GM18951 (cell line): ENCODE data around the gene NAA50.

Source experiments
- POLR2A ChIP-seq: IDR thresholded peaks from 4 replicates; pipeline ENCODE4 v1.6.1; 2011; ENCODE audit warnings: mild to moderate bottlenecking; ENCODE audit not compliant: insufficient read length, insufficient read depth; ENCODE audit errors: extremely low read depth
- in situ Hi-C: fragments of 300-500 bp; cut with MboI; formaldehyde crosslinking; loops from one replicate; pipeline ENCODE4 v1.12.0; 2022; ENCODE audit warnings: low sequenced_read_pairs, mixed read lengths, inconsistent platforms; ENCODE audit not compliant: unreplicated experiment

NAA50 gene

DNA sequence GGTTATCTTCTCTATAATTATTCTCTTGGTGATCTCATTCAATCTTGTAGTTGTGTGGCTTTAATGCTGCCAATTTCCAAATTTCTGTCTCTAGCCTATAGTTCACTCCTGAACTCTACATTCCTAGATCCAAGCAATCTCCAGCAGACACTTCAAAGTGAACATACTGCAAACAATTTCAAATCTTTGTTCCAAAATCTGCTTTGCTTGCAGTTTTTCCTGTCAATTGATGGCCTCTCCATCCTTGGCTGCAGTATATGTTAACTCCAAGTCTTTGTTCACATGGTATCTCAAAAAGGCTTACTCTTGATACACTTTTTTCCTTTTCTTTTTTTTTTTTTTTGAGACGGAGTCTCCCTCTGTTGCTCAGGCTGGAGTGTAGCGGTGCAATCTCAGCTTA is 17.4 kb downstream of the NAA50 start:
- TF ChIP-seq POLR2A: no peak
- in situ Hi-C loops: no loop called here

DNA sequence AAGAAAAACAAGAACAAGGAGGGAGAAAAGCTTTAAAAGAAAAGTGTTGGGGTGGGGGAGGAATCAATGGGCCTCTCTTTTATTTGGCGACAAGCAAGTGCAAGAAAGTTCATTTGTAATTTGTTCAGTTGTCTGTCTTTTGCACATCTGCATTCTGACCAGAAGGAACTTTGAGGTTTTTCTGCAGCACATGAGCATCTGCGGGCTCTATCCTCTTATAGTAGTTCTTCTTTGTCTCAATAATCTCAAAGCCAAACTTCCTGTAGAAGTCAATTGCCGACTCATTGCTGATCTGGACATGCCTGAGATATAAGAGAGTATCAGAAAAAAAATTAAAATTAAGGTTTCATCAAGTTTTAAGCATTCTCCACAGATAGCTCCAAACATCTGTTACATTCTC is 24.4 kb downstream of the NAA50 start:
- no peak for TF ChIP-seq POLR2A
- in situ Hi-C loops: no loop called here

DNA sequence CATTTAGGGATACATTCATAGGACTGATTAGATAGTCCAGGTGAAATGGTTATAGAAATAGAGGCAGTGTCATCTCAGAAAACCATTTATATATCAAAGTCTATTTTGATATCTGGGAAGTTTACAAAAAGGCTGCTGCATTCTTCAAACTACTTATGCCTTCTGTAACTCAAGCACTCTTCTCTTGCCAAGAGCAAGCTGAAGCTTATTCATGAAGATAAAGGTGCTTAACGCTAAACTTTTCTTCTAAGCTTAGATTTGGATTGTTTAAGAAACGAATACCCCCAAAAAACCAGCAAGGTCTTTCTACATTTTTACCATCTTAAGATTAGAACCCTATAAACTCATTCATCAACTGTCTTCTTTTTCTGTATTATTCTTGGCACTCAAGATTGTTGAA is 26.3 kb downstream of the NAA50 start:
- in situ Hi-C loops: no loop called here
- TF ChIP-seq POLR2A: no peak

DNA sequence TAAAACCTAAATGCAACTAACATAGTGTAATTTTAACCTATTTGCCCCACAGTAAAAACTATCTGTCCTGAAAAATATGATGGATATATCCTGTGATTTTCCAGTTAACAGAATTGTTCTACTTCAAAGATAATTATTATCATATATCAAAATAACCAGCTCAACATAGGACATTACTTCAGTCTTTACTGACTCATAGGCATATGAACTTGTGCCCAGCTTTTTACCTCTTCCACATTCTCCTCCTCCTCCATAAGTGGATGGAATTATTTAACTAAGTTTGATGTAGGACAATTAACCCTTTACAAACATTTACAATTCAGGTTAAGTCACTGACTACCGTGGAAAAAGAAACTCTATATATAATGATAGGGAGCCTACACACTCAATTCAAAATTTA is 26.8 kb downstream of the NAA50 start:
- no peak for TF ChIP-seq POLR2A
- in situ Hi-C loops: no loop called here

DNA sequence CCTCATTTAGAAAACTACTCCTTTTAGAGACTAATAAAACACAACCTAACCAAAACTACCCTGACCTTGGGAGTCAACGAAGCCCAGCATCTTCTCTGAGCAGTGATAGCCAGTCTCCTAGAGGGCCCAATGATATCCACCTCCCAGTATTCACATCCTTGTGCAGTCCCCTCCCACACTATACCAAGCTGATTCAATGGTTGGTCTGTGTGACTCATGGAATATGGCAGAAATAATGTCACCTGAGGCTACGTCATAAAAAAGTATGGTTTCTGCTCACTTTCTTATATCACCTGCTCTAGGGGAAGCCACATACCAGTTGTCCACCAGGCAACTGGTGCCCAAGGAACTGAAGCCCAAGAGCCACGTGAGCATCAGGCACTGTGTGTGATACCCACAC is 28.2 kb downstream of the NAA50 start:
- no peak for TF ChIP-seq POLR2A
- in situ Hi-C loops: no loop called here

DNA sequence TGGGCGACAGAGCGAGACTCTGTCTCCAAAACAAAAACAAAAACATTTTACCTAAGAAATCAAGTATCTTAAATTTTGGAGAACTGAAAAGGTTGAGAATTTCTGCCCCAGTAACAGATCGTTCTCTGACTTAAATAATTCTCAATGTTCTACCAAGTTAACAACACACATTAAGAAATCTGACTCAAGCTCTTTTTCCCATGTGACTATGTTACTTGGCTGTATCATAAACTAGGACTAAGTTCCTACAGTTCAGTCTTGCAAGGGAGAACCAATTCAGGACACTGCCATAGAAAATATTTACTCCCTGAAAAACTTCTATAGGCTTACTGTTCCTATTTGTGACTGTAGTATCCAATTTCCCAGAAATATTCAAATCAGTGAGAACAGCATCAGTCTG is 28.7 kb downstream of the NAA50 start:
- in situ Hi-C loops: no loop called here
- TF ChIP-seq POLR2A: no peak

DNA sequence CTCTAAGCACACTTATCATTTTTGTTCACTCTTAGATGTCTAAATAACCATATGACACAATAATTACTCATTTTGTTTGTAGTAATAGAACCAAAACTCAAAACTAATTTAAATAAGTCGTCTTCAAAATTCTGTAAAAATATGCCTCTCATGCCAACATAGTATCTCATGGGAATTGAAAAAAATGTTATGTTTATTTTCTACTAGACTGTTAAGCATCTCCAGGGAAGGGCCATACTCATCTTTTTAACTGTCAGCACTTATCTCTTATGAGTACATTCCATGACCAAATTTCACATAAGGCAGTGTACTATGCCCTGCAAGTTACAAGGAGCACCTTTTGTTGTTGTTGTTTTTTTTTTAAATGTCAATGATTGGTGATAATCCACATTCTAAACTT is 31.3 kb downstream of the NAA50 start:
- in situ Hi-C loops: no loop called here
- TF ChIP-seq POLR2A: no peak

DNA sequence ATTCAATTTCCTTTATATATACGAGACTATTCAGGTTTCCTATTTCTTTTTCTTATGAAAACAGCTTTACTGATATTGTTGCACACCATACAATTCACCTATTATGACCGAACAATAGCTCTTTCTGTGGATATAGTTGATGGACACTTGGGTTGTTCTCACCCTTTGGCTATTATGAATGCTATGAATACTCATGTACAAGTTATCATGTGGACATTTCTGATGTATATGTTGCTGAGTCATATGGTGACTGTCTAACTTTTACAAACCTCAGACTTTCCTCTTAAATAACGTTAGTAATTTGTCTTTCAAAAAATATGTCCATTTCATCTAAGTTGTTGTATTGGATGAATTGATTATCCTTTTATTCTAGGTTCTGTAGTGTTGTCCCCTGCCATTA is 33.9 kb downstream of the NAA50 start:
- in situ Hi-C loops: no loop called here
- TF ChIP-seq POLR2A: no peak

DNA sequence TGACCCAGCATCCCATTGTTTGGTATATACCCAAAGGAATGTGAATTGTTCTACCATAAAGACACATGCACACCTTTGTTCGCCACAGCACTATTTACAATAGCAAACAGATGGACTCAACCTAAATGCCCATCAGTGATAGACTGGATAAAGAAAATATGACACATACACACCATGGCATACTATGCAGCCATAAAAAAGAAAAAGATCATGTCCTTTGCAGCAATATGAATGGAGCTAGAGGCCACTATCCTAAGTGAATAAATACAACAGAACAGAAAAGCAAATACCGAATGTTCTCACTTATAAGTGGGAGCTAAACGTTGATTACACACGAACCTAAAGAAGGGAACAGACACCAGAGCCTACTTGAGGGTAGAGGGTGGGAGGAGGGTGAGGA is 38.2 kb downstream of the NAA50 start:
- no peak for TF ChIP-seq POLR2A
- in situ Hi-C loops: no loop called here

DNA sequence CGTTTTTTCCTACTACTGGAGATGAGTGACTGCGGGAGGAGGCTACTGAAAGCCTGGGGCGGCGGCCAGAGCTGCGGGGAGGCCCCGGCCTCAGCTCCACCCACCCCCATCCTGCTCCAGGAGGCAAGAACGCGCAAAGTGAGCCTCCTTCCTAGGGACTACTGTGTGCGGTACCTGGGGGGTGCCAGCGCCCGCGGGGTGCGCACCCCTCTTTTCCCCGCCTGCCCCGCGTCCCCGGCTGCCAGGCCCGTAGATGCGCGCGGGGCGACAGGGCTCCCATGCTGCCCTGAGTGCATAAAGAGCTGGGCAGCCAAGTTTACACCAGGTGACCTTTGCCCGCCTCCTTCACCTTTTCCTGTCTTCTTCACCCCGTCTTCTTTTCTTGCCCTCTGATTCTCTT is 47.1 kb downstream of the NAA50 start:
- TF ChIP-seq POLR2A: no peak
- in situ Hi-C loops: no loop called here

DNA sequence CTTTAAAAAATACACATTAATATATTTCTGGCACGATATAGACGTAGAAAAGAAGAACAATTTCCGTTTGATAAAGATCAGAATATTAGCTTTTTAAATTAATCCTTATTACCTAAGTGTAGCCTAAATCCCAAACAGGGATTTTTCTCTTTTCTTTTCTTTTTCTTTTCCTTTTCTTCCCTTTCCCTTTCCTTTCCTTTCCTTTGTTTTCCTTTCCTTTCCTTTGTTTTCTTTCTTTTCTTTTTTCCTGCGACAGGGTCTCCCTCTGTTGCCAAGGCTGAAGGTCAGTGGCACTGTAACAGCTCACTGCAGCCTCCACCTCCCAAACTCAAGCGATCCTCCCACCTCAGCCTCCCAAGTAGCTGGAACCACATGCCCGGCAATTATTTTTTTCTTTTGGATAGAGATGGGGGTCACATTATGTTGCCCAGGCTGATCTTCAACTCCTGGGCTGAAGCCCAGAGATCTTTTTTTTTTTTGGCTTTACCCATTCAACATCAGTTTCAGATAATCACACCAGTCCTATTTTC is 47.8 kb downstream of the NAA50 start:
- in situ Hi-C loops: no loop called here
- TF ChIP-seq POLR2A: no peak

DNA sequence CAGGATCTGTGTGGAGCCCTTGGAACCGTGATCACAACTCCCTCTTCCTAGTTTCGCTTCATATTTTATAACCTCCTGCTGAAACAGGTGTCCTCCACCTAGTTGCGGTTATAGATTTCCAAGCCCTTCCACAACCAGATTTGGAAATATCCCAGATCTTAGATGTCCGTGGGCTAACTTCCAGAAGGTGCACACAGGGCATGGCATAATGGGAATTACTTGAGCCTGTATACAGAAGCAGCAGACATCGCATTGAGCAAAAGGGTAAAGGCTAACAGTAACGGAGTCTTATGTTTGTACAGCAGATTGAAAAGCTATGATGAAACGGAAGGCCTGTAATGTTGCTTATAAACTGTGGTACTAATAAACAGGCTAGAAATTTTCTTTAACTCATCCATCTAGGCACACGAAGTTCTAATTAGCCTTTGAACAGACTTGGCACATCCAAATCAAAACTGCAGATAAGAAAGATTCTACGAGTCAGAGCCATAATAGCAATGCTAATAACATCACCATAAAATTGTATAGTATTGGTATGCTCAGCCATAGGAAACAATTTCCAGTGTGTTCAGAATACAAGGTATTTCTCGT is 48.5 kb downstream of the NAA50 start:
- no peak for TF ChIP-seq POLR2A
- in situ Hi-C loops: no loop called here

DNA sequence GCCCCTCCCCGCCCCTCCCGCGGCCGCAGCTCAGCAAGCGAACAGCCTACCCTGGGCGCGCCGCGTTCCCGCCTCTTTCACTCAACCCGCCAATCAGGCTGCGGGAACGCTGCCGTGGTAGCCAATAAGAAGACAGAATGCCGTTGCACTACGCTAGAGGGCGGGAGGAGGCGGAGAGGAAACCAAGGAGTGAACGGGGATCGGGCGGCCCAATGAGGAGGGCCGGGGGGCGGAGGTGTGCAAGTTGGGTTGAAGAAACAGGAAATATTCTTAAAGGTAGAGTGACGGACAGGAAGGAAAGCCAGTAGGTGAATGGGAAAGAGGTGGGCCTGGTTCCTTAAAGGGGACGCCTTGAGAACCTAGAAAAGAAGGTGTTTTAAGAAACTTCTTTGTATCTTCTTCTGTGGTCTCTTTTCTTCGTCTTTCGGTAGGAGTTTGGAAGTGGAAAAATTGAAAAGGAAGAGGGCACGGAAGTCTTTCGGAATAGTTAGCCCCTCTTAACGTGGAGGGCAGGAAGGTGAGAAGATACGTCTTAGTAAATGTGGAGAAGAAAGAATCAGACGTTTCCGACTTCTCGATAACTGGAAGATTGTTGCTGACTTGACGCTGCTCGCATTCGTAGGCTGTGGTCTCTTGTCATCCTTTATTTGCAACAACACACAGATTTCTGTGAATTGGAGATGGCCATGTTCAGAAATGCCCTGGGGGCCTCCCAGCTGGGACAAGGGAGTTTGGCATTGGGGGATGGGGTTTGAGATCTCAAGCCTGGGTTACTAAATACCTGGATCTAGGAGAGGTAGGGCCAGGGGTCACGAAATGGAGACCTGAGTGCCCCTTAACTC is 49.2 kb downstream of the NAA50 start:
- TF ChIP-seq POLR2A: no peak
- in situ Hi-C loops: no loop called here
